HEK293 (cell line): ENCODE measurements around the gene CALHM4.

Experiments
- CTCF ChIA-PET: fragments of 350-600 bp; formaldehyde crosslinking; extraction: SDS; loops from one replicate; lab custom pipeline; 2021; ENCODE audit warnings: antibody characterized with exemption; lab: Yijun Ruan, JAX
- POLR2A ChIA-PET: fragments of 300-600 bp; formaldehyde crosslinking; extraction: SDS; loops from one replicate; lab custom pipeline; 2020; ENCODE audit warnings: antibody characterized with exemption, inconsistent platforms; lab: Yijun Ruan, JAX
- H3K27ac ChIP-seq: fragments of 200-500 bp; sonication (Bioruptor generic); 2 replicates; pipeline ENCODE4 v1.5.1; 2014; ENCODE audit warnings: low read depth, low read length, control low read depth, inconsistent platforms; ENCODE audit errors: extremely low read depth
- H3K36me3 ChIP-seq, 2 experiments: fragments of 200-500 bp in 1 of 2; sonication (Bioruptor generic) in 1 of 2; 1 replicate in 1 of 2; 2 replicates in 1 of 2; pipeline ENCODE4 v1.5.1; 2014 to 2017; ENCODE audit warnings: inconsistent platforms in 2 of 2, low read length in 2 of 2; ENCODE audit not compliant: control insufficient read depth in 2 of 2, insufficient read depth in 1 of 2
- H3K4me1 ChIP-seq: fragments of 200-500 bp; sonication (Bioruptor generic); 2 replicates; pipeline ENCODE4 v1.5.1; 2014; ENCODE audit warnings: mild to moderate bottlenecking, low read length, inconsistent platforms; ENCODE audit not compliant: control insufficient read depth, insufficient read depth
- H3K4me3 ChIP-seq: 2 replicates; pipeline ENCODE4 v1.5.1; 2011; ENCODE audit warnings: low read depth, mild to moderate bottlenecking, control low read depth, low read length, moderate library complexity
- H3K9me3 ChIP-seq: fragments of 200-500 bp; sonication (Bioruptor generic); 2 replicates; pipeline ENCODE4 v1.5.1; 2014; ENCODE audit warnings: low read depth, low read length, inconsistent platforms; ENCODE audit not compliant: control insufficient read depth, insufficient read depth
- EGR2 ChIP-seq: fragments of 450-650 bp; formaldehyde crosslinking; IDR thresholded peaks from 2 replicates; pipeline ENCODE4 v1.5.1; 2016; ENCODE audit warnings: low read depth, missing biosample characterization, missing genetic modification characterization
- FEZF1 ChIP-seq: fragments of 450-650 bp; formaldehyde crosslinking; IDR thresholded peaks from 2 replicates; pipeline ENCODE4 v1.5.1; 2016; ENCODE audit warnings: missing biosample characterization, missing genetic modification characterization
- PRDM4 ChIP-seq: fragments of 450-650 bp; formaldehyde crosslinking; IDR thresholded peaks from 2 replicates; pipeline ENCODE4 v1.5.1; 2017; ENCODE audit warnings: missing biosample characterization, missing genetic modification characterization
- SALL2 ChIP-seq: fragments of 450-650 bp; formaldehyde crosslinking; IDR thresholded peaks from 2 replicates; pipeline ENCODE4 v1.5.0; 2017; ENCODE audit warnings: missing biosample characterization, mild to moderate bottlenecking, missing genetic modification characterization, borderline replicate concordance
- TRIM28 ChIP-seq: IDR thresholded peaks from 2 replicates; pipeline ENCODE4 v1.6.1; 2011; ENCODE audit warnings: low read length, control low read depth, borderline replicate concordance
- ZBTB1 ChIP-seq: fragments of 450-650 bp; formaldehyde crosslinking; IDR thresholded peaks from 2 replicates; pipeline ENCODE4 v1.5.1; 2016; ENCODE audit warnings: missing biosample characterization, missing genetic modification characterization
- ZBTB20 ChIP-seq: fragments of 450-650 bp; formaldehyde crosslinking; IDR thresholded peaks from 2 replicates; pipeline ENCODE4 v1.5.1; 2016; ENCODE audit warnings: missing biosample characterization, missing genetic modification characterization
- ZIC2 ChIP-seq: fragments of 450-650 bp; formaldehyde crosslinking; IDR thresholded peaks from 2 replicates; pipeline ENCODE4 v1.5.1; 2016; ENCODE audit warnings: missing biosample characterization, missing genetic modification characterization
- ZNF214 ChIP-seq: fragments of 450-650 bp; formaldehyde crosslinking; IDR thresholded peaks from 2 replicates; pipeline ENCODE4 v1.5.1; 2017; ENCODE audit warnings: missing biosample characterization, mild to moderate bottlenecking, missing genetic modification characterization, borderline replicate concordance
- ZNF26 ChIP-seq: fragments of 450-650 bp; formaldehyde crosslinking; IDR thresholded peaks from 2 replicates; pipeline ENCODE4 v1.5.1; 2016; ENCODE audit warnings: missing biosample characterization, missing genetic modification characterization
- ZNF302 ChIP-seq: fragments of 450-650 bp; formaldehyde crosslinking; IDR thresholded peaks from 2 replicates; pipeline ENCODE4 v1.5.1; 2016; ENCODE audit warnings: missing biosample characterization, missing genetic modification characterization, low read depth
- ZNF341 ChIP-seq: fragments of 450-650 bp; formaldehyde crosslinking; IDR thresholded peaks from 2 replicates; pipeline ENCODE4; 2016; ENCODE audit warnings: low read depth, missing biosample characterization, missing genetic modification characterization
- ZNF366 ChIP-seq: fragments of 450-650 bp; formaldehyde crosslinking; conservative IDR thresholded peaks from 2 replicates; pipeline ENCODE4 v1.5.1; 2016; ENCODE audit warnings: missing biosample characterization, missing genetic modification characterization
- ZNF416 ChIP-seq: fragments of 450-650 bp; formaldehyde crosslinking; IDR thresholded peaks from 2 replicates; pipeline ENCODE4 v1.5.1; 2016; ENCODE audit warnings: missing biosample characterization, missing genetic modification characterization
- ZNF488 ChIP-seq: fragments of 450-650 bp; formaldehyde crosslinking; IDR thresholded peaks from 2 replicates; pipeline ENCODE4 v1.5.1; 2016; ENCODE audit warnings: missing biosample characterization, missing genetic modification characterization
- ZNF544 ChIP-seq: fragments of 450-650 bp; formaldehyde crosslinking; IDR thresholded peaks from 2 replicates; pipeline ENCODE4 v1.5.0; 2017; ENCODE audit warnings: missing biosample characterization, missing genetic modification characterization
- ZNF560 ChIP-seq: fragments of 450-650 bp; formaldehyde crosslinking; IDR thresholded peaks from 2 replicates; pipeline ENCODE4 v1.5.1; 2017; ENCODE audit warnings: missing biosample characterization, missing genetic modification characterization, borderline replicate concordance
- ZNF571 ChIP-seq: fragments of 450-650 bp; formaldehyde crosslinking; IDR thresholded peaks from 2 replicates; pipeline ENCODE4 v1.5.0; 2017; ENCODE audit warnings: missing biosample characterization, missing genetic modification characterization
- ZNF585B ChIP-seq: fragments of 450-650 bp; formaldehyde crosslinking; IDR thresholded peaks from 2 replicates; pipeline ENCODE4 v1.5.1; 2016; ENCODE audit warnings: missing biosample characterization, missing genetic modification characterization
- ZNF621 ChIP-seq: fragments of 450-650 bp; formaldehyde crosslinking; IDR thresholded peaks from 2 replicates; pipeline ENCODE4 v1.5.1; 2017; ENCODE audit warnings: missing biosample characterization, missing genetic modification characterization
- ZNF629 ChIP-seq: fragments of 450-650 bp; formaldehyde crosslinking; IDR thresholded peaks from 2 replicates; pipeline ENCODE4 v1.5.1; 2017; ENCODE audit warnings: missing biosample characterization, missing genetic modification characterization
- ZNF677 ChIP-seq: fragments of 450-650 bp; IDR thresholded peaks from 2 replicates; pipeline ENCODE4 v1.5.0; 2018; ENCODE audit warnings: missing biosample characterization, mild to moderate bottlenecking, missing genetic modification characterization, moderate library complexity
- ZNF791 ChIP-seq: fragments of 450-650 bp; formaldehyde crosslinking; IDR thresholded peaks from 2 replicates; pipeline ENCODE4 v1.5.1; 2016; ENCODE audit warnings: missing biosample characterization, missing genetic modification characterization
- ZNF792 ChIP-seq: fragments of 450-650 bp; formaldehyde crosslinking; IDR thresholded peaks from 2 replicates; pipeline ENCODE4 v1.5.1; 2016; ENCODE audit warnings: missing biosample characterization, missing genetic modification characterization
- ZNF830 ChIP-seq: fragments of 450-650 bp; IDR thresholded peaks from 2 replicates; pipeline ENCODE4 v1.5.0; 2018; ENCODE audit warnings: missing biosample characterization, missing genetic modification characterization, low read depth, mild to moderate bottlenecking, moderate library complexity
- ZNF837 ChIP-seq: fragments of 450-650 bp; formaldehyde crosslinking; IDR thresholded peaks from 2 replicates; pipeline ENCODE4 v1.5.1; 2016; ENCODE audit warnings: missing biosample characterization, missing genetic modification characterization
- TF ChIP-seq, protein P1 (sequence below): fragments of 450-650 bp; formaldehyde crosslinking; IDR thresholded peaks from 2 replicates; pipeline ENCODE4 v1.5.1; 2016; ENCODE audit warnings: missing biosample characterization, missing genetic modification characterization
- TF ChIP-seq, protein P2 (sequence below): fragments of 450-650 bp; formaldehyde crosslinking; IDR thresholded peaks from 2 replicates; pipeline ENCODE4 v1.5.1; 2016; ENCODE audit warnings: missing biosample characterization, missing genetic modification characterization

CALHM4 gene

GRCh38 chr6:116547358-116547757, 6.2 kb upstream of the CALHM4 start:
- Histone ChIP-seq H3K4me1 (no peaks in the 10 kb centered on the region), H3K9me3 (no peaks in the 10 kb centered on the region), H3K4me3 (no peak overlapping the region), H3K27ac (no peak overlapping the region), H3K36me3 (no peaks in the 10 kb centered on the region)
- TF ChIP-seq ZNF366 (tag by site-specific recombination) (no peak), ZNF416 (tag by site-specific recombination) (no peak), ZNF302 (no peak), ZNF26 (tag by site-specific recombination) (no peak)
- POLR2A ChIA-PET: no interaction called here
- CTCF ChIA-PET: interaction anchor here (1.0 to 4.5 kb wide), 7 partner anchors 12 to 297 kb away, joined by 3 to 24 read pairs (median 3); partner anchors contain the start of gene CALHM5

- H3K9me3 ChIP-seq: no peaks in the 10 kb centered on the region
- CTCF ChIA-PET: interaction anchor here (0.6 to 1.9 kb wide), 3 partner anchors 10 to 16 kb away, joined by 3 to 10 read pairs (median 6); no protein-coding TSS in a partner anchor
- POLR2A ChIA-PET: no interaction called here
Observed at GRCh38 chr6:116550796-116551195, 2.8 kb upstream of the CALHM4 start.

DNA sequence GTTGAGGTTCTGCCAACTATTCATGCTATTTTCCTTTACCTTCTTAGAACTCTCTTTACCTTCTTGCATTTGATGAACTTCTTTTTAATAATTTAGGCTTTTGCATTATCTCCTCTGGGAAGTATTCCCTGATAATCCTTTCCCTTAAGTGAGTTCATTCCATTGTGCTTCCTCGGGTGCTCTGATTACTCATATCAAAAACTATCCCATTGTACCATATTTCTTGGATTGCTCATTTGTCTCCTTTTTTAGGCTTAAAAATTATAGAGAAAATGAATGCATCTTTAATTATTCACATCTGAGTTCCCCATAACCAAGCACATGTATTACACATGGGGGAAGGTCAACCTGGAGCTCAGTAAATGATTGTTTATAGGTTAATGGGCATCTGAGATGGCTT, 2.5 kb downstream of the CALHM4 start:
- no peaks in the 10 kb centered on the region for H3K9me3 ChIP-seq
- H3K4me1 ChIP-seq: peaks cover 4% of the 10 kb centered on the region; the same call in 1 of the 2 replicates
- CTCF ChIA-PET: interaction anchor here (1.3 to 3.3 kb wide), 5 partner anchors 10 to 287 kb away, joined by 3 to 12 read pairs (median 11); no protein-coding TSS in a partner anchor
- no peak overlapping the region for H3K27ac ChIP-seq
- POLR2A ChIA-PET: no interaction called here
- no peaks in the 10 kb centered on the region for H3K36me3 ChIP-seq
- H3K4me3 ChIP-seq: no peak overlapping the region
- TF ChIP-seq ZNF341 (tag by site-specific recombination) (no peak), ZIC2 (tag by site-specific recombination) (no peak), PRDM4 (no peak), ZNF214 (tag by site-specific recombination) (no peak), FEZF1 (tag by site-specific recombination) (no peak), SALL2 (no peak), TRIM28 (no peak), ZNF621 (tag by site-specific recombination) (no peak), ZNF560 (tag by site-specific recombination) (no peak), ZBTB1 (tag by site-specific recombination) (no peak), ZNF488 (tag by site-specific recombination) (no peak)

More at GRCh38 chr6:116550796-116551195, 2.8 kb upstream of the CALHM4 start:
- no peak overlapping the region for H3K27ac ChIP-seq
- TF ChIP-seq ZNF677 (tag by site-specific recombination) (no peak), ZNF488 (tag by site-specific recombination) (no peak), EGR2 (tag by site-specific recombination) (no peak), ZNF544 (no peak), ZNF571 (tag by site-specific recombination) (no peak), ZNF585B (tag by site-specific recombination) (no peak), ZNF791 (no peak), ZNF792 (tag by site-specific recombination) (no peak), ZNF629 (tag by site-specific recombination) (no peak), ZBTB20 (tag by site-specific recombination) (no peak), ZNF830 (tag by site-specific recombination) (no peak), ZNF366 (tag by site-specific recombination) (no peak), ZNF837 (tag by site-specific recombination) (no peak), FEZF1 (tag by site-specific recombination) (no peak)
- TF ChIP-seq, protein P1, sequence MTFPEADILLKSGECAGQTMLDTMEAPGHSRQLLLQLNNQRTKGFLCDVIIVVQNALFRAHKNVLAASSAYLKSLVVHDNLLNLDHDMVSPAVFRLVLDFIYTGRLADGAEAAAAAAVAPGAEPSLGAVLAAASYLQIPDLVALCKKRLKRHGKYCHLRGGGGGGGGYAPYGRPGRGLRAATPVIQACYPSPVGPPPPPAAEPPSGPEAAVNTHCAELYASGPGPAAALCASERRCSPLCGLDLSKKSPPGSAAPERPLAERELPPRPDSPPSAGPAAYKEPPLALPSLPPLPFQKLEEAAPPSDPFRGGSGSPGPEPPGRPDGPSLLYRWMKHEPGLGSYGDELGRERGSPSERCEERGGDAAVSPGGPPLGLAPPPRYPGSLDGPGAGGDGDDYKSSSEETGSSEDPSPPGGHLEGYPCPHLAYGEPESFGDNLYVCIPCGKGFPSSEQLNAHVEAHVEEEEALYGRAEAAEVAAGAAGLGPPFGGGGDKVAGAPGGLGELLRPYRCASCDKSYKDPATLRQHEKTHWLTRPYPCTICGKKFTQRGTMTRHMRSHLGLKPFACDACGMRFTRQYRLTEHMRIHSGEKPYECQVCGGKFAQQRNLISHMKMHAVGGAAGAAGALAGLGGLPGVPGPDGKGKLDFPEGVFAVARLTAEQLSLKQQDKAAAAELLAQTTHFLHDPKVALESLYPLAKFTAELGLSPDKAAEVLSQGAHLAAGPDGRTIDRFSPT (tag by site-specific recombination): no peak
- TF ChIP-seq, protein P2, sequence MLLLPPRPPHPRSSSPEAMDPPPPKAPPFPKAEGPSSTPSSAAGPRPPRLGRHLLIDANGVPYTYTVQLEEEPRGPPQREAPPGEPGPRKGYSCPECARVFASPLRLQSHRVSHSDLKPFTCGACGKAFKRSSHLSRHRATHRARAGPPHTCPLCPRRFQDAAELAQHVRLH: no peak
- no peaks in the 10 kb centered on the region for H3K4me1 ChIP-seq
- H3K36me3 ChIP-seq: no peaks in the 10 kb centered on the region
- H3K4me3 ChIP-seq: no peak overlapping the region
